Choroid plexus epithelial cell (primary cell): ENCODE measurements around the gene WWOX.

Experiments
- DNase-seq: peaks from one replicate; pipeline ENCODE4 v3.0.0-alpha.2; 2010; ENCODE audit warnings: low read depth
- H3K4me3 ChIP-seq: 2 replicates; pipeline ENCODE4 v1.5.1; 2011; ENCODE audit warnings: low read depth, mild to moderate bottlenecking, control low read depth, low read length, moderate library complexity
- CTCF ChIP-seq: conservative IDR thresholded peaks from 2 replicates; pipeline ENCODE4 v1.5.1; 2011; ENCODE audit warnings: low read depth, mild to moderate bottlenecking, control low read depth, inconsistent platforms, low read length, moderate library complexity

The WWOX gene

GRCh38 chr16:78129349-78129748 lies 29.9 kb downstream of the WWOX start:
- no peak for DNase-seq
- TF ChIP-seq CTCF, result no peak
- H3K4me3 ChIP-seq, result no peak overlapping the region

- no peak for DNase-seq
- no peak overlapping the region for H3K4me3 ChIP-seq
- no peak for TF ChIP-seq CTCF
Measured at GRCh38 chr16:78130083-78130608, 30.7 kb downstream of the WWOX start.

- H3K4me3 ChIP-seq, result no peak overlapping the region
- no peak for TF ChIP-seq CTCF
- no peak for DNase-seq
Measured at GRCh38 chr16:78130950-78131349, 31.5 kb downstream of the WWOX start.

- no peak overlapping the region for H3K4me3 ChIP-seq
- no peak for TF ChIP-seq CTCF
Measured at GRCh38 chr16:78133919-78134318, 34.5 kb downstream of the WWOX start.

GRCh38 chr16:78134944-78135619 lies 35.6 kb downstream of the WWOX start:
- no peak overlapping the region for H3K4me3 ChIP-seq
- TF ChIP-seq CTCF, result no peak
- no peak for DNase-seq

More at GRCh38 chr16:78133919-78134318, 34.5 kb downstream of the WWOX start:
- no peak for DNase-seq

GRCh38 chr16:78137179-78137578 lies 37.7 kb downstream of the WWOX start:
- no peak for DNase-seq
- H3K4me3 ChIP-seq, result no peak overlapping the region
- no peak for TF ChIP-seq CTCF
